Measurements from ENCODE around the gene KNL1. TPM values are rescaled to one million over a fixed set of nuclear protein-coding genes. Genes with fewer than 3 reads are reported as not detected.

The KNL1 gene
- total and polyA plus RNA-seq, 2 donors (not counting 3 experiments of a cell fraction or from before 2014, with no cell fraction given) = 4.0 to 31.8 TPM

DNA sequence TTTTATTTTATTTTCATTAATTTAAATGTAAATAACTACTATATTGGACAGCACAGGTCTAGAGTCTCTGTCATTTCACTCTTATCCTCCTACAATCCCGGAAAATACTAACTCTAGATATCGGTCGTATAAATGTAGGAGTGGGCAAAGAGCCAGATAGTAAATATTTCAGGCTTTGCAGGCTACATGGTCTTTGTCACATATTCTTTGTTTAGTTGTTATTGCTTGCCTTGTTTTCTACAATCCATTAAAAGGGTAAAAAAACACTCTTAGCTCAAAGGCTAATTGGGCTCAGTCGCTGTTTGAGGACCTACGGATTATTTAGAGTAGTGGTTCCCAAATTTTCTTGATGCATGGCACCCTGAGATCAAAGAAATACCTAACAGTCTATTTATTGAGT, 1.7 kb downstream of the KNL1 start:
- Histone ChIP-seq H3K4me3 (replicated peaks in 1 of 3; ENCODE audit: insufficient read depth in 1 of 3, low read depth in 1 of 3, low read length in 3 of 3) (peak overlapping the region in 1 of 3 experiments; percentile 99), H2AFZ (ENCODE audit: low read depth, low read length) (no peak overlapping the region), H4K20me1 (replicated peaks; ENCODE audit: control insufficient read depth, extremely low read depth, insufficient read depth, low read length) (no peaks in the 10 kb centered on the region), H3K4me2 (ENCODE audit: insufficient read depth, low read length) (peak overlapping the region; percentile 98), H3K9me1 (replicated peaks; ENCODE audit: control insufficient read depth, extremely low read depth, insufficient read depth, low read length) (no peaks in the 10 kb centered on the region), H3K9me3 (replicated peaks; ENCODE audit: control insufficient read depth, insufficient read depth, low read length) (no peaks in the 10 kb centered on the region), H3K36me3 (ENCODE audit: control insufficient read depth in 2 of 2, extremely low read depth in 1 of 2, insufficient read depth in 2 of 2, low read length in 2 of 2) (no peaks in the 10 kb centered on the region), H3K9ac (replicated peaks; ENCODE audit: extremely low read depth, insufficient read depth, low read length) (no peak overlapping the region), H3K4me1 (ENCODE audit: control insufficient read depth, extremely low read depth, insufficient read depth, low read length) (peaks cover 6% of the 10 kb centered on the region), H3K27me3 (ENCODE audit: control insufficient read depth in 2 of 2, insufficient read depth in 2 of 2, low read length in 2 of 2) (no peaks in the 10 kb centered on the region), H3K79me2 (ENCODE audit: control insufficient read depth, insufficient read depth, low read length) (peaks cover 63% of the 10 kb centered on the region), H3K27ac (ENCODE audit: insufficient read depth, low read depth, low read length) (no peak overlapping the region)
- intact Hi-C loops (cut with micrococcal nuclease) (loop anchor here (2.0 to 10.0 kb wide), 2 partner anchors 27 to 209 kb away; partner anchors contain the start of genes DNAJC17, RPUSD2 and ZFYVE19), dilution Hi-C loops (cut with MboI; ENCODE audit: extremely low pct_ligation_motif_present, low sequenced_read_pairs) (no loop called here)
- no TSS peak for BruUV-seq (replicated peaks)
- DNase-seq (ENCODE audit: low read depth, low spot score) (no peak), FAIRE-seq (no peak)
- TF ChIP-seq POLR2A (IDR thresholded peaks at IDR 0.05; ENCODE audit: low read depth, low read length) = no peak
- no peak for TF ChIP-seq JUN (IDR thresholded peaks at IDR 0.05; ENCODE audit: borderline replicate concordance, insufficient read depth, insufficient read length, low read depth)
- TF ChIP-seq, protein P1, sequence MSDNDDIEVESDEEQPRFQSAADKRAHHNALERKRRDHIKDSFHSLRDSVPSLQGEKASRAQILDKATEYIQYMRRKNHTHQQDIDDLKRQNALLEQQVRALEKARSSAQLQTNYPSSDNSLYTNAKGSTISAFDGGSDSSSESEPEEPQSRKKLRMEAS (IDR thresholded peaks at IDR 0.05; ENCODE audit: insufficient read depth, insufficient read length) = no peak
- CTCF ChIA-PET = no interaction called here
- POLR2A ChIA-PET = no interaction called here

- Histone ChIP-seq H3K27ac (ENCODE audit: insufficient read depth, low read depth, low read length) (no peak overlapping the region), H3K4me3 (replicated peaks in 1 of 3; ENCODE audit: insufficient read depth in 1 of 3, low read depth in 1 of 3, low read length in 3 of 3) (no peak overlapping the region), H4K20me1 (replicated peaks; ENCODE audit: control insufficient read depth, extremely low read depth, insufficient read depth, low read length) (no peaks in the 10 kb centered on the region), H2AFZ (ENCODE audit: low read depth, low read length) (no peak overlapping the region), H3K9ac (replicated peaks; ENCODE audit: extremely low read depth, insufficient read depth, low read length) (no peak overlapping the region), H3K36me3 (ENCODE audit: control insufficient read depth in 2 of 2, extremely low read depth in 1 of 2, insufficient read depth in 2 of 2, low read length in 2 of 2) (no peaks in the 10 kb centered on the region), H3K9me1 (replicated peaks; ENCODE audit: control insufficient read depth, extremely low read depth, insufficient read depth, low read length) (no peaks in the 10 kb centered on the region), H3K27me3 (ENCODE audit: control insufficient read depth in 2 of 2, insufficient read depth in 2 of 2, low read length in 2 of 2) (no peaks in the 10 kb centered on the region), H3K4me2 (ENCODE audit: insufficient read depth, low read length) (no peak overlapping the region), H3K4me1 (ENCODE audit: control insufficient read depth, extremely low read depth, insufficient read depth, low read length) (peaks cover 6% of the 10 kb centered on the region), H3K79me2 (ENCODE audit: control insufficient read depth, insufficient read depth, low read length) (peaks cover 71% of the 10 kb centered on the region), H3K9me3 (replicated peaks; ENCODE audit: control insufficient read depth, insufficient read depth, low read length) (no peaks in the 10 kb centered on the region)
- TF ChIP-seq FOS (IDR thresholded peaks at IDR 0.05; ENCODE audit: borderline replicate concordance, insufficient read depth, low read length) (no peak), JUN (IDR thresholded peaks at IDR 0.05; ENCODE audit: borderline replicate concordance, insufficient read depth, insufficient read length, low read depth) (no peak), MYC (IDR thresholded peaks at IDR 0.05; ENCODE audit: low read depth, low read length) (no peak), GATA2 (IDR thresholded peaks at IDR 0.05; ENCODE audit: insufficient read depth, insufficient read length, low read depth, low read length) (no peak), POLR2A (IDR thresholded peaks at IDR 0.05; ENCODE audit: low read depth, low read length) (no peak)
- TF ChIP-seq, protein P1 (IDR thresholded peaks at IDR 0.05; ENCODE audit: insufficient read depth, insufficient read length) = no peak
- ChIA-PET POLR2A (no interaction called here), CTCF (no interaction called here)
- dilution Hi-C loops (cut with MboI; ENCODE audit: extremely low pct_ligation_motif_present, low sequenced_read_pairs) (no loop called here), intact Hi-C loops (cut with micrococcal nuclease) (loop anchor here (10.0 kb wide), 1 partner anchor 208 kb away; the partner anchor contains the start of genes DNAJC17 and ZFYVE19)
- FAIRE-seq (no peak), DNase-seq (ENCODE audit: low read depth, low spot score) (no peak)
- BruUV-seq (replicated peaks) = no TSS peak
Observed at GRCh38 chr15:40597024-40597423, 3.0 kb downstream of the KNL1 start.

Data from endothelial cell of umbilical vein (primary cell).